GM12878 (cell line): ENCODE results near the gene CNN1.

Experiments used
- CHD1 ChIP-seq: IDR thresholded peaks from 2 replicates; pipeline ENCODE4 v1.6.1; 2012; ENCODE audit warnings: low read depth, low read length, improper control_type of control experiment
- CTCF ChIP-seq, 3 experiments: IDR thresholded peaks in 2 of 3; conservative IDR thresholded peaks in 1 of 3; 2 replicates each; pipeline ENCODE4 v1.5.1; 2011; ENCODE audit warnings: low read depth in 3 of 3, low read length in 3 of 3, mild to moderate bottlenecking in 3 of 3, control low read depth in 2 of 3, moderate library complexity in 2 of 3, inconsistent platforms in 1 of 3, mixed read lengths in 1 of 3; ENCODE audit not compliant: control insufficient read depth in 2 of 3, insufficient read depth in 1 of 3; ENCODE audit errors: extremely low read depth in 1 of 3
- EP300 ChIP-seq, 2 experiments: fragments of 150-350 bp in 1 of 2; IDR thresholded peaks; 2 replicates each; pipeline ENCODE4 v1.6.1; 2011 to 2012; ENCODE audit warnings: low read depth in 2 of 2, low read length in 2 of 2, borderline replicate concordance in 1 of 2, improper control_type of control experiment in 1 of 2, inconsistent platforms in 1 of 2; ENCODE audit not compliant: control insufficient read depth in 1 of 2
- FOS ChIP-seq: IDR thresholded peaks from 3 replicates; pipeline ENCODE4 v1.6.1; 2011; ENCODE audit warnings: borderline replicate concordance; ENCODE audit not compliant: insufficient read length; ENCODE audit errors: extremely low read depth
- IRF5 ChIP-seq: fragments of 450-650 bp; IDR thresholded peaks from 2 replicates; pipeline ENCODE4 v1.6.1; 2017; ENCODE audit warnings: borderline replicate concordance
- MAX ChIP-seq: IDR thresholded peaks from 2 replicates; pipeline ENCODE4 v1.6.1; 2012; ENCODE audit warnings: low read depth, low read length, improper control_type of control experiment
- POLR2AphosphoS5 ChIP-seq: IDR thresholded peaks from 2 replicates; pipeline ENCODE4 v1.6.1; 2011; ENCODE audit warnings: mild to moderate bottlenecking, low read length, inconsistent platforms
- POU2F2 ChIP-seq: IDR thresholded peaks from 3 replicates; pipeline ENCODE4 v1.6.1; 2011; ENCODE audit warnings: low read depth, mild to moderate bottlenecking, low read length, borderline replicate concordance
- REST ChIP-seq: IDR thresholded peaks from 2 replicates; pipeline ENCODE4 v1.6.1; 2012; ENCODE audit warnings: mild to moderate bottlenecking, low read depth, low read length
- SMC3 ChIP-seq: IDR thresholded peaks from 2 replicates; pipeline ENCODE4 v1.6.1; 2011; ENCODE audit warnings: low read length, improper control_type of control experiment, borderline replicate concordance
- SP1 ChIP-seq: IDR thresholded peaks from one replicate; pipeline ENCODE4 v1.6.1; 2011; ENCODE audit warnings: low read depth, low read length
- SUZ12 ChIP-seq: fragments of 200-600 bp; sonication (generic); IDR thresholded peaks from one replicate; pipeline ENCODE4 v1.6.1; 2018; ENCODE audit warnings: antibody characterized with exemption, mild to moderate bottlenecking; ENCODE audit not compliant: unreplicated experiment
- ZBTB33 ChIP-seq: fragments of 450-650 bp; IDR thresholded peaks from 2 replicates; pipeline ENCODE4 v1.6.1; 2017; ENCODE audit warnings: mild to moderate bottlenecking
- ZNF622 ChIP-seq: fragments of 450-650 bp; IDR thresholded peaks from 2 replicates; pipeline ENCODE4 v1.6.1; 2017; ENCODE audit warnings: mild to moderate bottlenecking, inconsistent platforms

GRCh38 chr19:11552666-11553372, 14.2 kb downstream of the CNN1 start:
- TF ChIP-seq MAX = no peak
- TF ChIP-seq SUZ12 = no peak
- TF ChIP-seq EP300 (IDR thresholded peaks at IDR 0.05; ENCODE audit: borderline replicate concordance in 1 of 2, control insufficient read depth in 1 of 2, low read depth in 2 of 2, low read length in 2 of 2) = no peak
- no peak for TF ChIP-seq FOS
- TF ChIP-seq POU2F2 = no peak
- no peak for TF ChIP-seq CTCF (IDR thresholded peaks at IDR 0.05 in 2 of 3, conservative IDR thresholded peaks at IDR 0.05 in 1 of 3; ENCODE audit: control insufficient read depth in 2 of 3, extremely low read depth in 1 of 3, insufficient read depth in 1 of 3, low read depth in 3 of 3, low read length in 3 of 3)
- no peak for TF ChIP-seq SMC3
- no peak for TF ChIP-seq POLR2AphosphoS5
- no peak for TF ChIP-seq SP1
- TF ChIP-seq REST = no peak
- no peak for TF ChIP-seq IRF5
- TF ChIP-seq CHD1 = no peak
- no peak for TF ChIP-seq ZNF622
- no peak for TF ChIP-seq ZBTB33
